ENCODE measurements around the gene OVAAL.

DNA sequence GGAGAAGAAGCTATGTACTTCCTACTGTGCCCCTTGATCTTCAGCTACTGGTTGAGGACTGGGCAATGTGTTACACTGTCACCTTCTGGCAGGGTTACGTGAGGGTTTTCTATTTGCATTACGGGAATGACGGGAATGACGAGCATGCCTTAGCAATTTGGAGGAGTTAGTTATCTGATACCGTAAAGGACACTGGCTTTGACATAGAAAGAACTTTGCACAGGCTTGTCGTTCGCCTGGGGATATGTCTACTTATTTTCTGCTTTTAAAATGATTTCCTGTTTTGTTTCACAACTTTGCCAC, 36.6 kb upstream of the OVAAL start:
- TF ChIP-seq, protein P1, sequence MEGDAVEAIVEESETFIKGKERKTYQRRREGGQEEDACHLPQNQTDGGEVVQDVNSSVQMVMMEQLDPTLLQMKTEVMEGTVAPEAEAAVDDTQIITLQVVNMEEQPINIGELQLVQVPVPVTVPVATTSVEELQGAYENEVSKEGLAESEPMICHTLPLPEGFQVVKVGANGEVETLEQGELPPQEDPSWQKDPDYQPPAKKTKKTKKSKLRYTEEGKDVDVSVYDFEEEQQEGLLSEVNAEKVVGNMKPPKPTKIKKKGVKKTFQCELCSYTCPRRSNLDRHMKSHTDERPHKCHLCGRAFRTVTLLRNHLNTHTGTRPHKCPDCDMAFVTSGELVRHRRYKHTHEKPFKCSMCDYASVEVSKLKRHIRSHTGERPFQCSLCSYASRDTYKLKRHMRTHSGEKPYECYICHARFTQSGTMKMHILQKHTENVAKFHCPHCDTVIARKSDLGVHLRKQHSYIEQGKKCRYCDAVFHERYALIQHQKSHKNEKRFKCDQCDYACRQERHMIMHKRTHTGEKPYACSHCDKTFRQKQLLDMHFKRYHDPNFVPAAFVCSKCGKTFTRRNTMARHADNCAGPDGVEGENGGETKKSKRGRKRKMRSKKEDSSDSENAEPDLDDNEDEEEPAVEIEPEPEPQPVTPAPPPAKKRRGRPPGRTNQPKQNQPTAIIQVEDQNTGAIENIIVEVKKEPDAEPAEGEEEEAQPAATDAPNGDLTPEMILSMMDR (conservative IDR thresholded peaks at IDR 0.05 in 1 of 2, IDR thresholded peaks at IDR 0.05 in 1 of 2; ENCODE audit: extremely low read depth in 1 of 2, insufficient read depth in 1 of 2, low read depth in 1 of 2, low read length in 2 of 2): no peak
- TF ChIP-seq EZH2 (IDR thresholded peaks at IDR 0.05; ENCODE audit: borderline replicate concordance, low read length): no peak

All from mammary epithelial cell (primary cell).